Panc1 (cell line): Measurements from ENCODE around the gene CAPN10.

Experiments
- CTCF ChIP-seq: fragments of 450-650 bp; IDR thresholded peaks from 2 replicates; pipeline ENCODE4 v1.5.1; 2017; ENCODE audit warnings: mild to moderate bottlenecking
- TCF7L2 ChIP-seq: IDR thresholded peaks from 2 replicates; pipeline ENCODE4 v1.6.1; 2011; ENCODE audit warnings: mild to moderate bottlenecking, low read depth, low read length, inconsistent platforms

GRCh38 chr2:240569998-240570530 lies 16.5 kb upstream of the CAPN10 start:
- no peak for TF ChIP-seq TCF7L2
- TF ChIP-seq CTCF: no peak
